Stimulated activated CD8-positive, alpha-beta memory T cell treated with anti-CD3 and anti-CD28 coated beads, Interleukin-12 subunit alpha, Interleukin-12 subunit beta, amount 100 ng/mL, for 1 hour (primary cell): ENCODE results near the gene TTC34.
A peak's percentile ranks its signal among the peaks of the same experiment; 100 is the strongest.
"Not testable (repeated sequence)": the region's sequence is repeated elsewhere in the genome, so short reads cannot be mapped to it uniquely, and the experiment has no call there.

Experiments used
- DNase-seq: peaks from one replicate; pipeline ENCODE4 v3.0.0-alpha.2; 2020; ENCODE audit warnings: low read depth

The TTC34 gene

GRCh38 chr1:2795926-2796325, 5.6 kb downstream of the TTC34 start:
- no peak for DNase-seq

GRCh38 chr1:2791027-2791760, 10.3 kb downstream of the TTC34 start:
- no peak for DNase-seq

GRCh38 chr1:2789986-2790581, 11.4 kb downstream of the TTC34 start:
- no peak for DNase-seq

GRCh38 chr1:2789164-2789985, 12.1 kb downstream of the TTC34 start:
- DNase-seq: no peak

- DNase-seq: no peak
Measured at GRCh38 chr1:2788506-2789163, 12.9 kb downstream of the TTC34 start.

GRCh38 chr1:2787163-2787911, 14.2 kb downstream of the TTC34 start:
- no peak for DNase-seq

- peak; percentile 50 for DNase-seq
Measured at GRCh38 chr1:2786329-2787162, 14.9 kb downstream of the TTC34 start.

GRCh38 chr1:2785631-2786328, 15.7 kb downstream of the TTC34 start:
- no peak for DNase-seq

- DNase-seq: no peak
Measured at GRCh38 chr1:2784854-2785630, 16.5 kb downstream of the TTC34 start.

- no peak for DNase-seq
Measured at GRCh38 chr1:2783435-2784397, 17.8 kb downstream of the TTC34 start.

GRCh38 chr1:2783069-2783434, 18.4 kb downstream of the TTC34 start:
- no peak for DNase-seq

GRCh38 chr1:2781627-2782026, 19.9 kb downstream of the TTC34 start:
- DNase-seq: no peak

- DNase-seq: no peak
Measured at GRCh38 chr1:2778220-2778592, 23.3 kb downstream of the TTC34 start.

- no peak for DNase-seq
Measured at GRCh38 chr1:2777424-2778219, 23.9 kb downstream of the TTC34 start.

- not testable (repeated sequence) for DNase-seq
Measured at GRCh38 chr1:2775333-2775732, 26.2 kb downstream of the TTC34 start.

- not testable (repeated sequence) for DNase-seq
Measured at GRCh38 chr1:2768052-2768451, 33.4 kb downstream of the TTC34 start.

GRCh38 chr1:2759433-2759832, 42.1 kb downstream of the TTC34 start:
- DNase-seq: not testable (repeated sequence)
